Activated CD8-positive, alpha-beta T cell treated with anti-CD3 and anti-CD28 coated beads for 36 hours (primary cell): ENCODE measurements around the gene PYCARD. TPM values are rescaled to one million over a fixed set of nuclear protein-coding genes. Genes with fewer than 3 reads are reported as not detected.
A peak's percentile ranks its signal among the peaks of the same experiment; 100 is the strongest.

Experiments
- ATAC-seq: fragments of 200-7000 bp; cut with Tn5 transposase; one replicate; pipeline ENCODE4 v1.10.0; 2021; ENCODE audit warnings: mild to moderate bottlenecking, moderate library complexity
- CTCF ChIA-PET: fragments of 350-600 bp; sonication (Branson Sonifier 250); formaldehyde crosslinking; loops from one replicate; lab custom pipeline; 2021; ENCODE audit warnings: antibody characterized with exemption; lab: Charles Lee
- POLR2A ChIA-PET: fragments of 350-600 bp; sonication (Branson Sonifier 250); formaldehyde crosslinking; loops from one replicate; lab custom pipeline; 2021; ENCODE audit warnings: antibody characterized with exemption; lab: Charles Lee
- DNase-seq: peaks from one replicate; pipeline ENCODE4 v3.0.0-alpha.2; 2020
- H3K27ac Mint-ChIP-seq: one replicate; pipeline ENCODE4 v1.8.0; 2021; ENCODE audit warnings: mild to moderate bottlenecking, mixed read lengths
- H3K27me3 Mint-ChIP-seq: one replicate; pipeline ENCODE4 v1.8.0; 2021; ENCODE audit warnings: mixed read lengths
- H3K36me3 Mint-ChIP-seq: one replicate; pipeline ENCODE4 v1.8.0; 2021; ENCODE audit warnings: low read depth, mixed read lengths
- H3K4me1 Mint-ChIP-seq: one replicate; pipeline ENCODE4 v1.8.0; 2021; ENCODE audit warnings: low read depth, mixed read lengths
- H3K4me3 Mint-ChIP-seq: one replicate; pipeline ENCODE4 v1.8.0; 2021; ENCODE audit warnings: mild to moderate bottlenecking, moderate library complexity, mixed read lengths
- H3K9me3 Mint-ChIP-seq: one replicate; pipeline ENCODE4 v1.8.0; 2021; ENCODE audit warnings: mixed read lengths
- CTCF ChIP-seq: fragments of 200-600 bp; IDR thresholded peaks from one replicate; pipeline ENCODE4 v1.8.0; 2022; ENCODE audit warnings: antibody characterized with exemption, mild to moderate bottlenecking
- intact Hi-C: fragments of 100-400 bp; cut with micrococcal nuclease; formaldehyde crosslinking; loops from one replicate; pipeline ENCODE4 v1.10.0; 2022
- total RNA-seq, 2 experiments: library from RNA; stranded (reverse); gene quantifications; one replicate each; pipeline ENCODE4 v1.2.3, GENCODE V29; 2021

The PYCARD gene
- total RNA-seq, 2 experiments from 2014 or later: 5.9 to 6.1 TPM

GRCh38 chr16:31190061-31190460, 12.5 kb downstream of the PYCARD start:
- intact Hi-C loops: no loop called here
- Mint-ChIP-seq H3K9me3 (no peaks in the 10 kb centered on the region), H3K27ac (peak overlapping the region; percentile 66), H3K27me3 (no peaks in the 10 kb centered on the region), H3K4me1 (peaks cover 83% of the 10 kb centered on the region), H3K36me3 (peaks cover 94% of the 10 kb centered on the region), H3K4me3 (no peak overlapping the region)
- CTCF ChIA-PET: interaction anchor here (0.8 to 1.1 kb wide), 2 partner anchors 12 to 98 kb away, joined by 3 to 4 read pairs; partner anchors contain the start of gene PYCARD
- DNase-seq: no peak
- POLR2A ChIA-PET: interaction anchor here (0.7 to 17.2 kb wide), 10 partner anchors 9 to 687 kb away, joined by 3 to 482 read pairs (median 3); partner anchors contain the start of genes FUS, PYCARD, PYDC1 and TRIM72
- no peak for TF ChIP-seq CTCF
- ATAC-seq: no peak

- ChIA-PET CTCF (interaction anchor here (1.1 kb wide), 1 partner anchor 13 kb away, joined by 4 read pairs; the partner anchor contains the start of gene PYCARD), POLR2A (interaction anchor here (1.0 to 17.2 kb wide), 6 partner anchors 8 to 254 kb away, joined by 3 to 482 read pairs (median 4); partner anchors contain the start of genes FUS, PYCARD, PYDC1 and ZNF843)
- intact Hi-C loops: loop anchor here (10.0 kb wide), 1 partner anchor 685 kb away; the partner anchor contains the start of gene ZNF267
- Mint-ChIP-seq H3K4me1 (peaks cover 85% of the 10 kb centered on the region), H3K27ac (peak overlapping the region; percentile 82), H3K36me3 (peaks cover 94% of the 10 kb centered on the region), H3K4me3 (no peak overlapping the region), H3K27me3 (no peaks in the 10 kb centered on the region), H3K9me3 (no peaks in the 10 kb centered on the region)
- no peak for ATAC-seq
- DNase-seq: no peak
- TF ChIP-seq CTCF: no peak
Observed at GRCh38 chr16:31189412-31189778, 13.2 kb downstream of the PYCARD start.

- no peaks in the 10 kb centered on the region for H3K9me3 Mint-ChIP-seq
- H3K4me1 Mint-ChIP-seq: peaks cover 86% of the 10 kb centered on the region
- H3K27me3 Mint-ChIP-seq: no peaks in the 10 kb centered on the region
- POLR2A ChIA-PET: interaction anchor here (1.2 to 17.2 kb wide), 7 partner anchors 7 to 270 kb away, joined by 3 to 482 read pairs (median 15); partner anchors contain the start of genes FUS, PYCARD and PYDC1
- peak overlapping the region; percentile 3 for H3K4me3 Mint-ChIP-seq
- DNase-seq (no peak), ATAC-seq (peak; percentile 3)
- TF ChIP-seq CTCF: no peak
- intact Hi-C loops: loop anchor here (10.0 kb wide), 1 partner anchor 686 kb away; the partner anchor contains the start of gene ZNF267
- peaks cover 95% of the 10 kb centered on the region for H3K36me3 Mint-ChIP-seq
- peak overlapping the region; percentile 82 for H3K27ac Mint-ChIP-seq
- CTCF ChIA-PET: interaction anchor here (1.1 kb wide), 1 partner anchor 13 kb away, joined by 4 read pairs; the partner anchor contains the start of gene PYCARD
Observed at GRCh38 chr16:31188450-31189411, 13.8 kb downstream of the PYCARD start.

GRCh38 chr16:31187808-31188189, 14.8 kb downstream of the PYCARD start:
- Mint-ChIP-seq H3K36me3 (peaks cover 97% of the 10 kb centered on the region), H3K4me3 (no peak overlapping the region), H3K27ac (peak overlapping the region; percentile 82), H3K4me1 (peaks cover 89% of the 10 kb centered on the region), H3K9me3 (no peaks in the 10 kb centered on the region), H3K27me3 (no peaks in the 10 kb centered on the region)
- ChIA-PET POLR2A (interaction anchor here (0.7 to 13.8 kb wide), 6 partner anchors 9 to 271 kb away, joined by 3 to 482 read pairs (median 3); partner anchors contain the start of gene PYCARD), CTCF (interaction anchor here (1.0 to 1.1 kb wide), 2 partner anchors 11 to 195 kb away, joined by 4 read pairs; no protein-coding TSS in a partner anchor)
- ATAC-seq (peak; percentile 11), DNase-seq (peak; percentile 30)
- intact Hi-C loops: loop anchor here (10.0 kb wide), 1 partner anchor 687 kb away; the partner anchor contains the start of gene ZNF267
- no peak for TF ChIP-seq CTCF
